SH-SY5Y (cell line): ENCODE measurements around the gene NCK1.

ENCODE experiments used
- GATA2 ChIP-seq: IDR thresholded peaks from 2 replicates; pipeline ENCODE4 v1.6.1; 2011; ENCODE audit warnings: mild to moderate bottlenecking, low read depth, low read length
- GATA3 ChIP-seq: IDR thresholded peaks from 2 replicates; pipeline ENCODE4 v1.6.1; 2011; ENCODE audit warnings: low read depth, mild to moderate bottlenecking, low read length, moderate library complexity

DNA sequence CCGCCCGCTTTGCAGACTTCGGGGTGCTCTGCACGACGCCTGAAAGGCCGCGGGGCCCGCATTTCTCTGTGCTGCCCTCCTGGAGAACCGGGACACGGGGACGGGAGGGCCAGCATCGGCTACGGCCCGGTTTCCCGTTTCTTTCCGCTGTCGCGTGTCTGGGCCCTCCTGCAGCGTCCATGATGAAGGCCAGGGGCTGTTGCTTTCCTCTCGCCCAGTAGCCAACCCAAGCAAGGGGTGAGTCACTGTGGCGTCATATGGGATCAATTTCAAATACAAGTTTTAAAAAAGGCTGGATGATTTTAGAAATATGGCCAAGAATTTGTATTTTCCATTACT is 42.6 kb upstream of the NCK1 start:
- TF ChIP-seq GATA3 (no peak), GATA2 (no peak)
